ENCODE data around the gene CDKL4. TPM values are rescaled to one million over a fixed set of nuclear protein-coding genes. Genes with fewer than 3 reads are reported as not detected.

Gene CDKL4
- total and polyA plus RNA-seq, 2 of the 13 experiments (the other 11 are each of a cell fraction or from before 2014, with no cell fraction given), result 0.29 to 0.50 TPM

DNA sequence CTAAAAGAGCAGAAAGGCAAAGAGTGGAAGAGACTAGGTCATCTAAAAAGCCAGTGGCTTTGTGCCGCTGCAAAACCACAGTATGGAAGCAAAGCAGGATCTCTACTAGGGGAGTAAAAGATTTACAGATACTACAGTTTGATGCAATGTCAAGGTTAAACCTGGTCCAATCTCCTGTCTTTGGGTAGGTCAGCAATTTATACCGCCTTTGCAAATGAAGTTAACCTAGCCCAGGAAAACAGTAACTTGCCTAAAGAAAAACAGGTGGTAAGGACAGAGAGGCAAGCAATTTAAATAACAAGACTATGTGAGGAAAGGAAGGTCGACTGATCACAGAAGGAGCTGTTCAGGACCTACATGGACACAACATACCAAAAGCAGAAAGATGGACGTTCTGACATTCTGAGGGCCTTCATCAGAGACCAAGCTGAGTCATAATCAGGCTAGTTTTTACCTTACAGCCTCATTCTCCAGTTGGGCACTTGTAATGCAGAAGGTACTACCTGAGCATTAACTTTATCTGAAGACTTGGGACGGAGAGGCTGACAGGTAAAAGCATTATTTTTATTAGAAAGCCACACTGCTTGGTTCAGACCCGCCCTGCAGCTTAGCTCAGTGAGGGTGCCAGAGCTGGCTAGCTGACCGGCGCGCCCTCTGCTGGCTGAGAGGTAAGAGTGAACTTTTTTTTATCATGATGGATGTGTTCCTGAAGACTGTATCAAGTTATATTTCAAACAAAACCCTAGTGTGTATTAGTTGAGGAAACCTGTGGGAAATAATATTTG is 15.9 kb downstream of the CDKL4 start (continued):
- TF ChIP-seq NCOA2 (CRISPR knock-in tag; IDR thresholded peaks at IDR 0.05) (peak; percentile 46; the same call in 1 of the 2 replicates), ERF (CRISPR knock-in tag; IDR thresholded peaks at IDR 0.05) (peak; percentile 21; the same call in 1 of the 2 replicates), SUZ12 (IDR thresholded peaks at IDR 0.05; ENCODE audit: low read depth, low read length) (no peak), ZNF138 (CRISPR knock-in tag; IDR thresholded peaks at IDR 0.05; ENCODE audit: low read depth) (no peak), HHEX (CRISPR knock-in tag; IDR thresholded peaks at IDR 0.05) (no peak), IKZF5 (CRISPR knock-in tag; IDR thresholded peaks at IDR 0.05) (peak; percentile 41; the same call in 1 of the 2 replicates), IKZF1 (IDR thresholded peaks at IDR 0.05) (no peak), MIER2 (CRISPR knock-in tag; IDR thresholded peaks at IDR 0.05) (no peak; the same call in 1 of the 2 replicates), KMT2B (CRISPR knock-in tag; IDR thresholded peaks at IDR 0.05) (0 out of 2 replicates have a peak, but pooled peaks have one; percentile 42), ZNF431 (CRISPR knock-in tag; IDR thresholded peaks at IDR 0.05; ENCODE audit: borderline replicate concordance, low read depth) (no peak), HNRNPLL (IDR thresholded peaks at IDR 0.05; ENCODE audit: low read depth, low read length, poor library complexity, severe bottlenecking) (no peak), ZNF362 (CRISPR knock-in tag; IDR thresholded peaks at IDR 0.05; ENCODE audit: borderline replicate concordance) (peak; percentile 91), TBX3 (IDR thresholded peaks at IDR 0.05; ENCODE audit: borderline replicate concordance) (no peak), MXI1 (IDR thresholded peaks at IDR 0.05; ENCODE audit: borderline replicate concordance, low read depth, low read length) (no peak), ZNF580 (CRISPR knock-in tag; IDR thresholded peaks at IDR 0.05; ENCODE audit: borderline replicate concordance, low read depth) (peak; percentile 63; the same call in 1 of the 2 replicates), FOXK2 (IDR thresholded peaks at IDR 0.05) (no peak)
- TF ChIP-seq, protein P1, sequence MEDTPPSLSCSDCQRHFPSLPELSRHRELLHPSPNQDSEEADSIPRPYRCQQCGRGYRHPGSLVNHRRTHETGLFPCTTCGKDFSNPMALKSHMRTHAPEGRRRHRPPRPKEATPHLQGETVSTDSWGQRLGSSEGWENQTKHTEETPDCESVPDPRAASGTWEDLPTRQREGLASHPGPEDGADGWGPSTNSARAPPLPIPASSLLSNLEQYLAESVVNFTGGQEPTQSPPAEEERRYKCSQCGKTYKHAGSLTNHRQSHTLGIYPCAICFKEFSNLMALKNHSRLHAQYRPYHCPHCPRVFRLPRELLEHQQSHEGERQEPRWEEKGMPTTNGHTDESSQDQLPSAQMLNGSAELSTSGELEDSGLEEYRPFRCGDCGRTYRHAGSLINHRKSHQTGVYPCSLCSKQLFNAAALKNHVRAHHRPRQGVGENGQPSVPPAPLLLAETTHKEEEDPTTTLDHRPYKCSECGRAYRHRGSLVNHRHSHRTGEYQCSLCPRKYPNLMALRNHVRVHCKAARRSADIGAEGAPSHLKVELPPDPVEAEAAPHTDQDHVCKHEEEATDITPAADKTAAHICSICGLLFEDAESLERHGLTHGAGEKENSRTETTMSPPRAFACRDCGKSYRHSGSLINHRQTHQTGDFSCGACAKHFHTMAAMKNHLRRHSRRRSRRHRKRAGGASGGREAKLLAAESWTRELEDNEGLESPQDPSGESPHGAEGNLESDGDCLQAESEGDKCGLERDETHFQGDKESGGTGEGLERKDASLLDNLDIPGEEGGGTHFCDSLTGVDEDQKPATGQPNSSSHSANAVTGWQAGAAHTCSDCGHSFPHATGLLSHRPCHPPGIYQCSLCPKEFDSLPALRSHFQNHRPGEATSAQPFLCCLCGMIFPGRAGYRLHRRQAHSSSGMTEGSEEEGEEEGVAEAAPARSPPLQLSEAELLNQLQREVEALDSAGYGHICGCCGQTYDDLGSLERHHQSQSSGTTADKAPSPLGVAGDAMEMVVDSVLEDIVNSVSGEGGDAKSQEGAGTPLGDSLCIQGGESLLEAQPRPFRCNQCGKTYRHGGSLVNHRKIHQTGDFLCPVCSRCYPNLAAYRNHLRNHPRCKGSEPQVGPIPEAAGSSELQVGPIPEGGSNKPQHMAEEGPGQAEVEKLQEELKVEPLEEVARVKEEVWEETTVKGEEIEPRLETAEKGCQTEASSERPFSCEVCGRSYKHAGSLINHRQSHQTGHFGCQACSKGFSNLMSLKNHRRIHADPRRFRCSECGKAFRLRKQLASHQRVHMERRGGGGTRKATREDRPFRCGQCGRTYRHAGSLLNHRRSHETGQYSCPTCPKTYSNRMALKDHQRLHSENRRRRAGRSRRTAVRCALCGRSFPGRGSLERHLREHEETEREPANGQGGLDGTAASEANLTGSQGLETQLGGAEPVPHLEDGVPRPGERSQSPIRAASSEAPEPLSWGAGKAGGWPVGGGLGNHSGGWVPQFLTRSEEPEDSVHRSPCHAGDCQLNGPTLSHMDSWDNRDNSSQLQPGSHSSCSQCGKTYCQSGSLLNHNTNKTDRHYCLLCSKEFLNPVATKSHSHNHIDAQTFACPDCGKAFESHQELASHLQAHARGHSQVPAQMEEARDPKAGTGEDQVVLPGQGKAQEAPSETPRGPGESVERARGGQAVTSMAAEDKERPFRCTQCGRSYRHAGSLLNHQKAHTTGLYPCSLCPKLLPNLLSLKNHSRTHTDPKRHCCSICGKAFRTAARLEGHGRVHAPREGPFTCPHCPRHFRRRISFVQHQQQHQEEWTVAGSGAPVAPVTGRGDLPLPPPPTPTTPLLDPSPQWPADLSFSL (CRISPR knock-in tag; IDR thresholded peaks at IDR 0.05), result peak; percentile 73; the same call in 1 of the 2 replicates
- TF ChIP-seq, protein P2, sequence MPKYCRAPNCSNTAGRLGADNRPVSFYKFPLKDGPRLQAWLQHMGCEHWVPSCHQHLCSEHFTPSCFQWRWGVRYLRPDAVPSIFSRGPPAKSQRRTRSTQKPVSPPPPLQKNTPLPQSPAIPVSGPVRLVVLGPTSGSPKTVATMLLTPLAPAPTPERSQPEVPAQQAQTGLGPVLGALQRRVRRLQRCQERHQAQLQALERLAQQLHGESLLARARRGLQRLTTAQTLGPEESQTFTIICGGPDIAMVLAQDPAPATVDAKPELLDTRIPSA (CRISPR knock-in tag; IDR thresholded peaks at IDR 0.05; ENCODE audit: borderline replicate concordance), result no peak
- TF ChIP-seq, protein P3, sequence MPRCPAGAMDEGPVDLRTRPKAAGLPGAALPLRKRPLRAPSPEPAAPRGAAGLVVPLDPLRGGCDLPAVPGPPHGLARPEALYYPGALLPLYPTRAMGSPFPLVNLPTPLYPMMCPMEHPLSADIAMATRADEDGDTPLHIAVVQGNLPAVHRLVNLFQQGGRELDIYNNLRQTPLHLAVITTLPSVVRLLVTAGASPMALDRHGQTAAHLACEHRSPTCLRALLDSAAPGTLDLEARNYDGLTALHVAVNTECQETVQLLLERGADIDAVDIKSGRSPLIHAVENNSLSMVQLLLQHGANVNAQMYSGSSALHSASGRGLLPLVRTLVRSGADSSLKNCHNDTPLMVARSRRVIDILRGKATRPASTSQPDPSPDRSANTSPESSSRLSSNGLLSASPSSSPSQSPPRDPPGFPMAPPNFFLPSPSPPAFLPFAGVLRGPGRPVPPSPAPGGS (CRISPR knock-in tag; IDR thresholded peaks at IDR 0.05), result no peak

Measured in HepG2 (cell line).